Measurements from ENCODE around the gene LTBP3.
A peak's percentile ranks its signal among the peaks of the same experiment; 100 is the strongest.

The LTBP3 gene

GRCh38 chr11:65540290-65541092, 17.7 kb downstream of the LTBP3 start:
- DNase-seq: peak; percentile 82 to 99 (median 90)
- intact Hi-C loops (cut with DNase I): loop anchor here (1.0 kb wide), 2 partner anchors 30 to 54 kb away; partner anchors contain the start of gene ZNRD2

- intact Hi-C loops (cut with DNase I): loop anchor here (1.0 kb wide), 2 partner anchors 30 to 54 kb away; partner anchors contain the start of gene ZNRD2
- DNase-seq: peak in 1 of 10 donors; percentile 89
Observed at GRCh38 chr11:65539744-65540289, 18.3 kb downstream of the LTBP3 start.

GRCh38 chr11:65538915-65539743, 19.0 kb downstream of the LTBP3 start:
- intact Hi-C loops (cut with DNase I): no loop called here
- peak in 1 of 10 donors; percentile 90 for DNase-seq

- intact Hi-C loops (cut with DNase I): no loop called here
- DNase-seq: no peak
Observed at GRCh38 chr11:65538232-65538914, 19.8 kb downstream of the LTBP3 start.

GRCh38 chr11:65537620-65538231, 20.4 kb downstream of the LTBP3 start:
- no peak for DNase-seq
- intact Hi-C loops (cut with DNase I): no loop called here

GRCh38 chr11:65537296-65537597, 20.9 kb downstream of the LTBP3 start:
- no peak for DNase-seq
- intact Hi-C loops (cut with DNase I): no loop called here

GRCh38 chr11:65536412-65537295, 21.5 kb downstream of the LTBP3 start:
- no peak for DNase-seq
- intact Hi-C loops (cut with DNase I): no loop called here

- no peak for DNase-seq
Observed at GRCh38 chr11:65535102-65535501, 23.1 kb downstream of the LTBP3 start.

GRCh38 chr11:65532388-65533064, 25.6 kb downstream of the LTBP3 start:
- intact Hi-C loops (cut with DNase I): no loop called here
- DNase-seq: no peak

More at GRCh38 chr11:65535102-65535501, 23.1 kb downstream of the LTBP3 start:
- intact Hi-C loops (cut with DNase I): no loop called here

- DNase-seq: no peak
- intact Hi-C loops (cut with DNase I): no loop called here
Observed at GRCh38 chr11:65530157-65530496, 28.0 kb downstream of the LTBP3 start.

- intact Hi-C loops (cut with DNase I): no loop called here
- no peak for DNase-seq
Observed at GRCh38 chr11:65529475-65530156, 28.5 kb downstream of the LTBP3 start.

GRCh38 chr11:65528819-65529350, 29.3 kb downstream of the LTBP3 start:
- DNase-seq: no peak
- intact Hi-C loops (cut with DNase I): no loop called here

- peak in 4 of 10 donors; percentile 9 to 72 (median 54) for DNase-seq
- intact Hi-C loops (cut with DNase I): no loop called here
Observed at GRCh38 chr11:65526744-65527143, 31.4 kb downstream of the LTBP3 start.

GRCh38 chr11:65525546-65526480, 32.3 kb downstream of the LTBP3 start:
- peak in 4 of 10 donors; percentile 21 to 77 (median 66) for DNase-seq
- intact Hi-C loops (cut with DNase I): no loop called here

- DNase-seq: peak; percentile 76 to 98 (median 84)
- intact Hi-C loops (cut with DNase I): no loop called here
Observed at GRCh38 chr11:65524741-65525545, 33.2 kb downstream of the LTBP3 start, which contains the start of gene SCYL1. Gene SCYL1 (plus strand): TSS chr11:65525083. CDS start chr11:65525154, 71 bp downstream.
